EL (cell line): Measurements from ENCODE around the gene SNRPE.
"Not testable (repeated sequence)": the region's sequence is repeated elsewhere in the genome, so short reads cannot be mapped to it uniquely, and the experiment has no call there.

Experiments
- DNase-seq: peaks from one replicate; pipeline ENCODE4 v3.0.0-alpha.2; 2016

SNRPE gene

GRCh38 chr1:203861379-203862184 is at the start of gene SNRPE:
Gene SNRPE, plus strand, starts transcription at chr1:203861599. Its CDS starts 61 bp downstream, at chr1:203861660.
- peak; percentile 98 for DNase-seq

- DNase-seq: no peak
These were observed 47.6 kb upstream of the SNRPE start for GRCh38 chr1:203813581-203814341.

DNA sequence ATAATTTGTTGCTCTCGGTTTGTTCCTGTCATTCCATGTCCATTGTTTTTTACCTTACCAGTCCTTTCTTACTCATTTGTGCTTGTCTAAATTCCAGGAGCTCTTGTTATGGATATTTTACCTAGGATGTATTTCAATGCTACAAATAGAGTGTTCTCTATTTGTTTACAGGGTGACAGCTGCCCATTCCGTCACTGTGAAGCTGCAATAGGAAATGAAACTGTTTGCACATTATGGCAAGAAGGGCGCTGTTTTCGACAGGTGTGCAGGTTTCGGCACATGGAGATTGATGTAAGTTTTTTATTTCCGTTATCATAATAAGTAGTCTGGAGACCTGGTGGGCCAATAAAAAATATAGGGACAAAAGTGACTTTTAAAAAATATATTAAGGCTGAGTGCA is 43.0 kb upstream of the SNRPE start:
- no peak for DNase-seq

DNA sequence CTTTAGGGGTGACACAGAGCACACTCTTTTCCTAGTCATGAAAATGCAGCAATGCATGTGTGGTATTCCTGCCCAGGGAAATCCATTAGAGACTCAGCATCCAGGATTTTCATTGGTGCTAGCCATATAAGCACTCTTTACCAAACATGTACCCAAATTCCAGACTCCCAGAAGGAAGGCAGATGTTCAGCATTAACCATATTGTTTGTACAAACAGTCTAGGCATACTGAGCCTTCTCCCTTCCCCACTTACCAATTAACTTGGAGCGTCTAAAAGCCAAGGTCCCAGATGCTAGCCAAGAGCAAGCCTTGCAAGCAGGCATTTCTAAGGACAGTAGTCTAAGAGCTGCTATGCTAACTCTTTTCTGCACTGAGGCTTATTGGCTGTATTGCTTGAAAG is 38.1 kb upstream of the SNRPE start:
- no peak for DNase-seq

- DNase-seq: no peak
These were observed 35.2 kb upstream of the SNRPE start for GRCh38 chr1:203826175-203826574.

- no peak for DNase-seq
These were observed 33.4 kb upstream of the SNRPE start for GRCh38 chr1:203828002-203828401.

- no peak for DNase-seq
These were observed 32.9 kb upstream of the SNRPE start for GRCh38 chr1:203828503-203828902.

DNA sequence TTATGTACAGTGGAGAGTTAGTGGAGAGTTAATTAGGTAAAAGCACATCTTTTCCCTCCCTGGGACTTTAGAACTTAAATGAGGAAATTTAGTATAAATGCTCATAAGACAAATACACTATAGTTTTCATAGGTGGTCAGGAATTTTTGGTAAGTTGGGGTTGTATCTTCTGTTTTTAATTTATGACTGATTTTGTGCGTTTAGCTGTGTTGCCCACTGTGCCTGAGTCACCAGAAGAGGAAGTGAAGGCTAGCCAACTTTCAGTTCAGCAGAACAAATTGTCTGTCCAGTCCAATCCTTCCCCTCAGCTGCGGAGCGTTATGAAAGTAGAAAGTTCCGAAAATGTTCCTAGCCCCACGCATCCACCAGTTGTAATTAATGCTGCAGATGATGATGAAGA is 32.2 kb upstream of the SNRPE start:
- not testable (repeated sequence) for DNase-seq

- no peak for DNase-seq
These were observed 25.9 kb upstream of the SNRPE start for GRCh38 chr1:203835476-203835875.

DNA sequence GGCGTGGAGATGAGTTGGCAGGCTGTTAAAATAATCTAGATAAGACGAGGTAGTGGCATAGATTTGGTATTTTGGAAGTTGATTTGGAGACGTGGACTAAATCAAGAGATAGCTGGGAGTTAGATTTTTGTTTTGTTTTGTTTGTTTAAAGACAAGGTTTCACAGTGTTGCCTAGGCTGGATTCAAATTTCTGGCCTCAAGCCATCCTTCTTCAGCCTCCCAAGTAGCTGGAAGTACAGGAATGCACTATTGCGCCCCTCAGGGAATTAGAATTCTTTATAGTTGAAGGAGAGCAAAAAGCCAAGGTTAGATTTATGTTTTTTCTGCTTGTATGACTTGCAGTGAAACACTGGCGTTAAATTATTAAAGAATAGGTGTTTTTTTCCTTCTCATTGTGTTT is 22.3 kb upstream of the SNRPE start:
- DNase-seq: peak; percentile 56

GRCh38 chr1:203840208-203840808 is 21.1 kb upstream of the SNRPE start:
- no peak for DNase-seq

GRCh38 chr1:203842559-203842876 is 18.9 kb upstream of the SNRPE start:
- no peak for DNase-seq

GRCh38 chr1:203843435-203843834 is 18.0 kb upstream of the SNRPE start:
- no peak for DNase-seq

- DNase-seq: not testable (repeated sequence)
These were observed 8.3 kb upstream of the SNRPE start for GRCh38 chr1:203853112-203853511.

GRCh38 chr1:203858055-203858454 is 3.3 kb upstream of the SNRPE start:
- DNase-seq: peak; percentile 92

GRCh38 chr1:203858975-203859374 is 2.4 kb upstream of the SNRPE start:
- no peak for DNase-seq

DNA sequence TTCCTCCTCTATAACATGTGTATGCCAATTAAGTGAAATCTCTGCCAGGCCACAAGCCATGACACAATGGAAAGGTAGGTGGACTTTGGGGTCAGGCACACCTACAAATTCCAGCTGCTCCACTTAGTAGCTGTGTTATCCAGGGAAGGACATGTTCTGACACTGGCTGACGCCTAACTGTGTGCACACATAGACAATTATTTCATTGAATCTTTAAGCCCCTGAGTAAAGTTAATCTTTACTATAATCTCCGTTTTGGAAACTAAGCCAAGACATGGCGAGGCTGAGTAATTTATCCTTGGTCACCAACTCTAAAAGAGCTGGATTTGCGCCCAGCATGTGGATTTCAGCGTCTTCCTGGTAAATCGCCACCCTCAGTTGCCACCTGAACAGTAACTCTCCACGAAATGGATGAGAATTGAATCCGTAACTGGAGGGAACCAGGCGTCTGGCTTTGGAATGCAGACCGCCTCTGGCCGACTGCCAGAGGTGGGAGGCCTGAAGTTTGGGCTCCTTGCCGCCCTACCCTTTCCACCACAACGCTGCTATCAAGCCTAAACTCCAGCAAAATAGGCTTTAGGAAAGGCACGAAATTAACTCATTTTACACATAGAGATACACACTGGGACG is 888 bp upstream of the SNRPE start:
- DNase-seq: peak; percentile 66

- peak; percentile 37 for DNase-seq
These were observed 6.4 kb downstream of the SNRPE start for GRCh38 chr1:203867802-203868201.

- DNase-seq: peak; percentile 79
These were observed 8.8 kb downstream of the SNRPE start for GRCh38 chr1:203870245-203870644.

DNA sequence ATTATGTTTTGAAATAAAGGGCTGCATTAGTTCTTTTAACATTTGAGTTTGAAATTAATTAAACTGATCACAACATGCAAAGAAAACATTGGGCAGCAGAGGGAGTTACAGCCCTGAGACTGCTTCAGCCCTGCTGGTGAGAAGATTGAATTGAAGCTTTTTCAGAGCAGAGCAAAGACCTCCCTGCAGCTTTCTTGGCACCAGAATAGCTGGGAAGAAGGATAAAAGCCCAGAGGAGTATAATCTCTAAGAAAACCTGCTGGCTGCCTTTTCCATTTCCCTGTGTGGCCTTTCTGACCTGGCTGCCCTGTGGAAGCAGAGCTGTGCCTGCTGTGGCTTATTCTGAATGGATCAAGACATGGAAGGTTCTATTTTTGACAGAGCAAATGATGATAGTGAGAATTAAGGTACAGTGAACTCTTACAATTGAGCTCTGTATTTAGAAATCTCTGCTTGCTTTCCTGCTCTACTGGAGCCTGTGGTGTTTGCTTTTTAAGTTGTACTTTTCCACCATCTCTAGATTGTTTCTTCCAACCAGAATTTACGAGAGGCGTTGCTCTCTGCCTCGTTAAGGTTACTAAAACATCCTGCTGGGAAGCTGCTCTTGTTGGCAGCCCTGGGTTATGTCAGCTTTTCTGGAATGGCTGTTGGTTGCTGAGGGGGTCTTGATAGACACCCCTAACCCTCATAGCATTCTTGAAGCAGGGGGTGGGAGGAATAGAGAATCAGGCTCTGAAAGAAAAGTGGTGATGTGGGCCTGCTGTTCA is 9.9 kb downstream of the SNRPE start:
- peak; percentile 69 for DNase-seq

- no peak for DNase-seq
These were observed 11.7 kb downstream of the SNRPE start for GRCh38 chr1:203873094-203873493.

DNA sequence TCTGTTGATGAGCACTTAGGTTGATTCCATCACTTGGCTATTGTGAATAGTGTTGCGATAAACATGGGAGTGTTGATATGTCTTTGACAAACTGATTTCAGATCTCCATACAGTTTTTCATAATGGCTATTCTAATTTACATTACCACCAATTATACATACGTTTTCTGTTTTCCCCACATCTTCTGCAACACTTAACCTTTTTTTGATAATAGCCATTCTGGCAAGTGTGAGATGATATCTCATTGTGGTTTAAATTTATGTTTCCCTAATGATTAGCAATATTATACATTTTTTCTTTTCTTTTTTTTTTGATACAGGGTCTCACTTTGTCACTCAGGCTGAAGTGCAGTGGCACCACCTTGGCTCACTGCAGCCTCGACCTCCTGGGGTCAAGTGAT is 17.0 kb downstream of the SNRPE start:
- no peak for DNase-seq

DNA sequence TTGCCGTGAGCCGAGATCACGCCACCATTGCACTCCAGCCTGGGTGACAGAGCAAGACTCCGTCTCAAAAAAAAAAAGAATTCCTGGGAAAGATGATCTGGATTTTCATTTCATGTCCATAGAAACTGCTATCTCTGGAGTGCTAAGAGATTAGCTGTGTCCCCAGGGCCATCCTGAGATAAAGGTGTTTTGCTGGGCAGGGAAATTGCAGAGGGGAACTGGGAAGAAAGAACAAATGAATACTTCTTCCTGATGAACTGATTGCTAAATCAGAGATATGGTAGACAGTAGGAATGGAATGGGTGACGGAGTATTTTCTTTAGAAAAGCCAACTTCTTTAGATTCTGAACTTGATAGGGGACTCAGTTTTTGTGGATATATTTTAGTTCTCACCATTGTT is 19.2 kb downstream of the SNRPE start:
- no peak for DNase-seq
